Stomach (tissue), 9 donors: Measurements from ENCODE around the gene MSX1. TPM values are rescaled to one million over a fixed set of nuclear protein-coding genes. Genes with fewer than 3 reads are reported as not detected.

Experiments
- DNase-seq, 2 donors: peaks; one replicate each; pipeline versions ENCODE4 v3.0.0 to v3.0.0-alpha.2; 2013 to 2019
- H3K27ac ChIP-seq, 5 donors: fragments of 200-600 bp in 4 of 5; sonication (generic) in 4 of 5; one replicate each; pipeline ENCODE4 v1.5.1; 2013 to 2019; ENCODE audit warnings: mild to moderate bottlenecking in 1 of 5, moderate library complexity in 1 of 5
- H3K27me3 ChIP-seq, 3 donors: fragments of 200-600 bp; sonication (generic); one replicate each; pipeline ENCODE4 v1.5.1; 2017 to 2019; ENCODE audit warnings: mixed run types in 1 of 3
- H3K36me3 ChIP-seq, 4 donors: fragments of 200-600 bp; sonication (generic); 1 replicate in 3 of 4; 2 replicates in 1 of 4; pipeline ENCODE4 v1.5.1; 2016 to 2019
- H3K4me1 ChIP-seq, 4 donors: fragments of 200-600 bp; sonication (generic); one replicate each; pipeline ENCODE4 v1.5.1; 2016 to 2019
- H3K4me3 ChIP-seq, 4 donors: fragments of 200-600 bp; sonication (generic) in 3 of 4; one replicate each; pipeline ENCODE4 v1.5.1; 2016 to 2019; ENCODE audit warnings: mild to moderate bottlenecking in 1 of 4
- H3K9me3 ChIP-seq, 4 donors: fragments of 200-600 bp; sonication (generic); one replicate each; pipeline ENCODE4 v1.5.1; 2016 to 2019
- CTCF ChIP-seq, 7 experiments: fragments of 450-650 bp in 4 of 7; fragments of 200-600 bp in 3 of 7; sonication (generic) in 3 of 7; IDR thresholded peaks; one replicate each; pipeline ENCODE4 v1.5.1; 2016 to 2019; ENCODE audit warnings: antibody characterized with exemption in 7 of 7, control low read depth in 2 of 7, mild to moderate bottlenecking in 1 of 7
- EP300 ChIP-seq: sonication (generic); formaldehyde crosslinking; IDR thresholded peaks from one replicate; pipeline ENCODE4 v1.6.1; 2017; ENCODE audit warnings: antibody characterized with exemption
- POLR2A ChIP-seq, 4 donors: fragments of 450-650 bp; IDR thresholded peaks; one replicate each; pipeline ENCODE4 v1.6.1; 2016; ENCODE audit warnings: antibody characterized with exemption in 4 of 4, control low read depth in 2 of 4, mild to moderate bottlenecking in 1 of 4, moderate library complexity in 1 of 4
- POLR2AphosphoS5 ChIP-seq, 3 donors: sonication (generic); formaldehyde crosslinking; IDR thresholded peaks; one replicate each; pipeline ENCODE4 v1.6.1; 2016; ENCODE audit warnings: antibody characterized with exemption in 3 of 3
- WGBS, 5 donors: extraction: QIAGEN DNeasy Blood & Tissue Kit in 3 of 5; methylation state at CpG; one replicate each; pipeline versions ENCODE4 v1.1.5 to v1.1.7; 2013 to 2018; 5-methylcytosine and 5-hydroxymethylcytosine counted together
- intact Hi-C: fragments of 100-400 bp; cut with DNase I; formaldehyde crosslinking; loops from one replicate; pipeline ENCODE4 v1.15.1; 2023; ENCODE audit warnings: low total_unique reads
- polyA plus RNA-seq, 3 donors: library from polyadenylated mRNA; stranded (reverse); fragments of 200-250 nt; gene quantifications; one replicate each; pipeline ENCODE4 v1.2.3, GENCODE V29; 2013
- total RNA-seq, 5 donors: library from RNA; depleted of rRNA; stranded (reverse); fragments of >200 nt; gene quantifications; one replicate each; pipeline versions ENCODE4 v1.1.0 to v1.2.3, GENCODE V29; 2014 to 2016
- donor health status: healthy with polysubstance abuse.
- donor health status: Bipolar disorder and iron deficiency.
- donor health status: healthy.

MSX1 gene
- total and polyA plus RNA-seq, 8 donors, result 0.55 to 6.5 (median 1.1) TPM; not detected in 3

- Histone ChIP-seq H3K36me3 (no peaks in the 10 kb centered on the region), H3K9me3 (no peaks in the 10 kb centered on the region), H3K27me3 (peaks cover 0 to 27% (median 8%) of the 10 kb centered on the region in 3 donors), H3K27ac (no peak overlapping the region), H3K4me3 (no peak overlapping the region), H3K4me1 (no peaks in the 10 kb centered on the region)
- 59 to 78% (median 71%) methylated on average over 9 of the region's 9 CpGs for WGBS, 5 donors
- intact Hi-C loops, result no loop called here
- DNase-seq, result no peak
- TF ChIP-seq CTCF (IDR thresholded peaks at IDR 0.05), result no peak
- no peak for TF ChIP-seq POLR2AphosphoS5 (IDR thresholded peaks at IDR 0.05)
- TF ChIP-seq POLR2A (IDR thresholded peaks at IDR 0.05), result no peak
- TF ChIP-seq EP300, result no peak
Observed at GRCh38 chr4:4889781-4890180, 30.3 kb downstream of the MSX1 start.

- DNase-seq, result no peak
- Histone ChIP-seq H3K27ac (no peak overlapping the region), H3K36me3 (no peaks in the 10 kb centered on the region), H3K9me3 (no peaks in the 10 kb centered on the region), H3K27me3 (peaks cover 0 to 27% (median 8%) of the 10 kb centered on the region in 3 donors), H3K4me3 (no peak overlapping the region), H3K4me1 (no peaks in the 10 kb centered on the region)
- 58 to 72% (median 68%) methylated on average over 7 of the region's 7 CpGs for WGBS, 5 donors
- TF ChIP-seq POLR2AphosphoS5 (IDR thresholded peaks at IDR 0.05) (no peak), EP300 (no peak), CTCF (IDR thresholded peaks at IDR 0.05) (no peak), POLR2A (IDR thresholded peaks at IDR 0.05) (no peak)
- intact Hi-C loops, result no loop called here
Observed at GRCh38 chr4:4890574-4891255, 31.2 kb downstream of the MSX1 start.

- TF ChIP-seq POLR2A (IDR thresholded peaks at IDR 0.05) (no peak), POLR2AphosphoS5 (IDR thresholded peaks at IDR 0.05) (no peak), EP300 (no peak), CTCF (IDR thresholded peaks at IDR 0.05) (no peak)
- intact Hi-C loops, result no loop called here
- WGBS, 5 donors, result 77 to 87% (median 79%) methylated on average over 4 of the region's 4 CpGs
- no peaks in the 10 kb centered on the region for H3K9me3 ChIP-seq
- H3K36me3 ChIP-seq, result no peaks in the 10 kb centered on the region
- H3K27me3 ChIP-seq, result peaks cover 0 to 13% (median under 1%) of the 10 kb centered on the region in 3 donors
- no peaks in the 10 kb centered on the region for H3K4me1 ChIP-seq
- no peak overlapping the region for H3K4me3 ChIP-seq
- no peak overlapping the region for H3K27ac ChIP-seq
- no peak for DNase-seq
Observed at GRCh38 chr4:4893721-4894120, 34.3 kb downstream of the MSX1 start.

GRCh38 chr4:4899202-4899925, 39.9 kb downstream of the MSX1 start:
- no peaks in the 10 kb centered on the region for H3K4me1 ChIP-seq
- H3K27ac ChIP-seq, result no peak overlapping the region
- peaks cover 0 to 5% (median 0%) of the 10 kb centered on the region in 3 donors for H3K27me3 ChIP-seq
- H3K4me3 ChIP-seq, result no peak overlapping the region
- 72 to 88% (median 86%) methylated on average over 5 of the region's 5 CpGs for WGBS, 5 donors
- DNase-seq, result no peak
- TF ChIP-seq CTCF (IDR thresholded peaks at IDR 0.05) (no peak), EP300 (no peak), POLR2A (IDR thresholded peaks at IDR 0.05) (no peak), POLR2AphosphoS5 (IDR thresholded peaks at IDR 0.05) (no peak)
- intact Hi-C loops, result no loop called here
- H3K9me3 ChIP-seq, result no peaks in the 10 kb centered on the region
- H3K36me3 ChIP-seq, result no peaks in the 10 kb centered on the region
